ENCODE results near the gene SLC33A1. TPM values are rescaled to one million over a fixed set of nuclear protein-coding genes. Genes with fewer than 3 reads are reported as not detected.

Gene SLC33A1
- total and polyA plus RNA-seq, 2 of the 13 experiments (the other 11 are each of a cell fraction or from before 2014, with no cell fraction given), result 20.0 to 32.1 TPM

DNA sequence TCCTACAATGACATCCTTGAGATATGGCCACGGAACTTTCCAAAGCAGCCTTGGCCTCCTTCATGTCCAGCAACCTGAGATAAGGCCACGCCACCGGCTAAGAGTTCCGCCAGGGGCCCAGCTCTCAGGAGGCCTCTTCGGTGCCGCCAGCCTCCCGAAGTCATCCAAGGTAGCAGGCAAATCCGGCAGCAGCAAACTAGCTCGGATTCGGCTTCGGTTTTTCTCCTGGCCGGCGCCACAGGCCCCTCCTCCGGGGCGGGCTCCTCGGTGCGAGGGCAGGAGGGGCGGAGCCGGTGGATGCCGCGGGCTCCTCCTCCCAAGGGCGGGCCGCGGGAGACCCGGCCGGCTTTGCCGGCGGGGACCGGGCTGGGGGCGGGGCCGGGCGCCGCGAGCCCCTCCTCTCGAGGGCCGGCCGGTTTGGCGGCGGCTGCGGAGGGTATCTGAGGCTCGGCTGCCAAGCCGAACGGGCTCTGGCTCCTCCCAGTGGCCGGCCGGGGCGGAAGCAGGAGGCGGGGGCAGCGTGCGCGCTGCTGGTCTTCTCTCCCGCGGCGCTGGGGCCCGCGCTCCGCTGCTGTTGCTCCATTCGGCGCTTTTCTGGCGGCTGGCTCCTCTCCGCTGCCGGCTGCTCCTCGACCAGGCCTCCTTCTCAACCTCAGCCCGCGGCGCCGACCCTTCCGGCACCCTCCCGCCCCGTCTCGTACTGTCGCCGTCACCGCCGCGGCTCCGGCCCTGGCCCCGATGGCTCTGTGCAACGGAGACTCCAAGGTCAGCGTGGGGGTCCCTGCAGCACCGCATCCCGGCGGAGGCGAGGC lies 16.1 kb upstream of the SLC33A1 start, which contains the start of gene GMPS (continued):
- TF ChIP-seq SRY (CRISPR knock-in tag; IDR thresholded peaks at IDR 0.05), result peak; percentile 34; the same call in 1 of the 2 replicates
- no peak for TF ChIP-seq HHEX (CRISPR knock-in tag; IDR thresholded peaks at IDR 0.05)
- no peak for TF ChIP-seq ZBTB3 (CRISPR knock-in tag; IDR thresholded peaks at IDR 0.05; ENCODE audit: borderline replicate concordance, low read depth)
- no peak for TF ChIP-seq NFKBIZ (CRISPR knock-in tag; IDR thresholded peaks at IDR 0.05)
- no peak for TF ChIP-seq ZNF180 (CRISPR knock-in tag; IDR thresholded peaks at IDR 0.05; ENCODE audit: borderline replicate concordance, low read depth)
- TF ChIP-seq ZNF589 (CRISPR knock-in tag; conservative IDR thresholded peaks at IDR 0.05), result no peak; the same call in 1 of the 2 replicates
- 0 out of 2 replicates have a peak, but pooled peaks have one; percentile 22 for TF ChIP-seq ZNF333 (CRISPR knock-in tag; IDR thresholded peaks at IDR 0.05; ENCODE audit: borderline replicate concordance)
- TF ChIP-seq NCOA2 (CRISPR knock-in tag; IDR thresholded peaks at IDR 0.05), result no peak
- TF ChIP-seq EZH2 (conservative IDR thresholded peaks at IDR 0.05; ENCODE audit: low read depth, low read length), result no peak
- TF ChIP-seq ZNF331 (CRISPR knock-in tag; IDR thresholded peaks at IDR 0.05), result peak; percentile 47
- no peak for TF ChIP-seq MAFK (conservative IDR thresholded peaks at IDR 0.05 in 1 of 2, IDR thresholded peaks at IDR 0.05 in 1 of 2; ENCODE audit: low read length in 2 of 2)
- no peak for TF ChIP-seq MZF1 (CRISPR knock-in tag; IDR thresholded peaks at IDR 0.05; ENCODE audit: borderline replicate concordance)
- peak; percentile 74; the same call in 1 of the 2 replicates for TF ChIP-seq ZNF761 (CRISPR knock-in tag; conservative IDR thresholded peaks at IDR 0.05)
- TF ChIP-seq ZNF230 (CRISPR knock-in tag; IDR thresholded peaks at IDR 0.05), result 0 out of 2 replicates have a peak, but pooled peaks have one; percentile 33
- TF ChIP-seq ZNF292 (CRISPR knock-in tag; IDR thresholded peaks at IDR 0.05; ENCODE audit: borderline replicate concordance, low read depth), result peak; percentile 45; the same call in 1 of the 2 replicates
- no peak for TF ChIP-seq ZNF670 (CRISPR knock-in tag; IDR thresholded peaks at IDR 0.05; ENCODE audit: borderline replicate concordance)
- TF ChIP-seq PTBP1 (IDR thresholded peaks at IDR 0.05; ENCODE audit: low read depth, low read length, poor library complexity, severe bottlenecking), result no peak
- no peak; the same call in 1 of the 2 replicates for TF ChIP-seq NR2C2 (CRISPR knock-in tag; IDR thresholded peaks at IDR 0.05; ENCODE audit: borderline replicate concordance)
- TF ChIP-seq CBFB (CRISPR knock-in tag; IDR thresholded peaks at IDR 0.05), result 0 out of 2 replicates have a peak, but pooled peaks have one; percentile 28
- TF ChIP-seq, protein P1, sequence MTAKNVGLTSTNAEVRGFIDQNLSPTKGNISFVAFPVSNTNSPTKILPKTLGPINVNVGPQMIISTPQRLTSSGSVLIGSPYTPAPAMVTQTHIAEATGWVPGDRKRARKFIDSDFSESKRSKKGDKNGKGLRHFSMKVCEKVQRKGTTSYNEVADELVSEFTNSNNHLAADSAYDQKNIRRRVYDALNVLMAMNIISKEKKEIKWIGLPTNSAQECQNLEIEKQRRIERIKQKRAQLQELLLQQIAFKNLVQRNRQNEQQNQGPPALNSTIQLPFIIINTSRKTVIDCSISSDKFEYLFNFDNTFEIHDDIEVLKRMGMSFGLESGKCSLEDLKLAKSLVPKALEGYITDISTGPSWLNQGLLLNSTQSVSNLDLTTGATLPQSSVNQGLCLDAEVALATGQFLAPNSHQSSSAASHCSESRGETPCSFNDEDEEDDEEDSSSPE (CRISPR knock-in tag; IDR thresholded peaks at IDR 0.05), result peak; percentile 67
- TF ChIP-seq ZEB1 (IDR thresholded peaks at IDR 0.05; ENCODE audit: insufficient replicate concordance, low read depth), result no peak
- TF ChIP-seq REXO4 (CRISPR knock-in tag; IDR thresholded peaks at IDR 0.05; ENCODE audit: borderline replicate concordance), result no peak
- TF ChIP-seq SNAPC2 (CRISPR knock-in tag; IDR thresholded peaks at IDR 0.05), result no peak
